ENCODE measurements around the gene SCNN1A. TPM values are rescaled to one million over a fixed set of nuclear protein-coding genes. Genes with fewer than 3 reads are reported as not detected.

SCNN1A gene
- total and polyA plus RNA-seq, 2 of the 4 experiments (the other 2 are of a cell fraction) = 0.41 TPM; not detected in 1

DNA sequence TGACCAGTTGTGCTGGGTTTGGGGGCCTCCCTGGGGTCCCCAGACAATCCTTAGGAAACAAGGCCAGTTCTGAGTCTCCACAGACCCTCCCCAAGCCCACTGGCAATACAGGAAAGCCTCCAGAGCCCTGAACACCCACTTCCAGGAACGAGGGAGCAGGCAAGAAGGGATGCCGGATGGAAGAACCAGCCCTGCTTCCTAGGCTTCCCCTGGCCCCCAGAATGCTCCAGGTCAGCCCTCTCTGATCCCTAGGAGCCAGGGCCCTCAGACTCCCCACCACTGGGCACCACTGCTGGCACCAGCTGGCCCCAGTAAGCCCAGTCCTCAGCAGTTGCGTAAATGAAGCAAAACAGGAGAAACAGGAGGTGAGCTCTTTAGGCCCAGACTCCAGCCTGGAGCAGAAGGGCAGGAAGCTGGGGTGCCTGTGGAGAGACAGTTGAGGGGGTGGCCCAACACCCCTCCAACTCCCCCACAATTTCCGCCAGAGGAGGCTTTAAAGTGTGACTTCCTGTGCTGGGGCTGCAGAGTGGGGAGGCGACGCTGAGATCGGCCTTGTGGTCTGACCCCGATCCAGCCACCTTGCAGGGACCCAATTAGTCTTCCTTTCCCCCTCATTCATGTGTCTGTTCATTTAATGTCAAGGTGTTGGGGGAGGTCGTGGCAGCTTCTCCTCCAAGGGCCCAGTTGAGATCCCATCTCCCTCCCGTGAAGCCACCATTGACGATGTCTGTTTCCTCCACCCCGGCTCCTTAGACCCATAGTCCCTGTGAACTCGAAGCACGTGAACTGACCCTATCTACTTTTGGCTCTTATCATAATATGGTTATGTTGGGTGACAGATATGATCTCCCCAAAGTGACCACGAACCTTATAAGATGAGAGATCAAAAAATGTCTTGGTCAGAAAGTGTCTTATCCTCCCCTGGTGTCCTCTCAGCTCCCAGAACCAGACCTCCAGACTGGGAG, 38.2 kb downstream of the SCNN1A start:
- no CpG with 5 or more reads among the region's 15 CpGs for WGBS, 2 experiments (ENCODE audit: extremely low coverage in 2 of 2, insufficient read length in 1 of 2)
- H4K20me1 ChIP-seq (ENCODE audit: insufficient read depth, low read length) = peaks cover 88% of the 10 kb centered on the region
- H3K23ac ChIP-seq (ENCODE audit: low read depth, low read length) = peak overlapping the region; percentile 90
- peak overlapping the region; percentile 87 for H4K5ac ChIP-seq (ENCODE audit: low read depth, low read length)
- peaks cover 62% of the 10 kb centered on the region for H3K4me1 ChIP-seq (ENCODE audit: control insufficient read depth, insufficient read depth, low read length)
- no peaks in the 10 kb centered on the region for H3K27me3 ChIP-seq (ENCODE audit: control insufficient read depth, insufficient read depth, low read length)
- peak overlapping the region; percentile 86 for H2AK5ac ChIP-seq (ENCODE audit: low read depth, low read length)
- peak overlapping the region; percentile 87 for H3K14ac ChIP-seq (replicated peaks; ENCODE audit: low read depth, low read length)
- peaks cover 6 to 78% of the 10 kb centered on the region in 2 experiments; a peak in 3 of 4 replicates for H3K79me1 ChIP-seq (ENCODE audit: low read depth in 1 of 2, low read length in 2 of 2)
- H3K27ac ChIP-seq (ENCODE audit: insufficient read depth, low read length) = peak overlapping the region; percentile 83
- peak overlapping the region; percentile 97 for H3K56ac ChIP-seq (ENCODE audit: extremely low read depth, insufficient read depth, low read length)
- no TSS peak for BruUV-seq (replicated peaks)
- peak overlapping the region; percentile 91 for H3K18ac ChIP-seq (ENCODE audit: low read depth, low read length)
- peaks cover 38% of the 10 kb centered on the region for H3K36me3 ChIP-seq (ENCODE audit: control insufficient read depth, insufficient read depth, low read length)
- H3K9me3 ChIP-seq (ENCODE audit: control insufficient read depth, insufficient read depth, low read length) = no peaks in the 10 kb centered on the region
- H4K8ac ChIP-seq (ENCODE audit: low read depth in 2 of 2, low read length in 2 of 2) = peak overlapping the region; percentile 74 to 87
- H3K4ac ChIP-seq (ENCODE audit: low read depth, low read length) = peak overlapping the region; percentile 96
- H3K4me3 ChIP-seq (ENCODE audit: insufficient read depth, low read depth, low read length) = peak overlapping the region; percentile 28
- H2BK20ac ChIP-seq (ENCODE audit: low read depth, low read length) = peak overlapping the region; percentile 60
- peak overlapping the region; percentile 76 for H2AFZ ChIP-seq (replicated peaks; ENCODE audit: low read length, poor library complexity)
- dilution Hi-C loops (cut with HindIII; ENCODE audit: low sequenced_read_pairs, unreplicated experiment) (no loop called here), intact Hi-C loops (cut with micrococcal nuclease) (loop anchor here (1.0 to 2.0 kb wide), 4 partner anchors 36 to 196 kb away; partner anchors contain the start of gene LTBR), in situ Hi-C loops (cut with MboI; ENCODE audit: low sequenced_read_pairs) (loop anchor here (5.0 to 10.0 kb wide), 2 partner anchors 35 to 208 kb away; no protein-coding TSS in a partner anchor)
- DNase-seq (no peak), ATAC-seq (ENCODE audit: low read depth) (no peak)
- no peak for TF ChIP-seq MAZ (IDR thresholded peaks at IDR 0.05; ENCODE audit: borderline replicate concordance, low read depth, low read length)
- TF ChIP-seq CHD1 (IDR thresholded peaks at IDR 0.05; ENCODE audit: low read depth, low read length) = no peak
- no peak for TF ChIP-seq RCOR1 (IDR thresholded peaks at IDR 0.05; ENCODE audit: insufficient replicate concordance, low read length)
- TF ChIP-seq CEBPB (IDR thresholded peaks at IDR 0.05; ENCODE audit: low read depth, low read length) = peak; percentile 39; the same call in 1 of the 2 replicates
- TF ChIP-seq RFX5 (IDR thresholded peaks at IDR 0.05; ENCODE audit: low read depth, low read length) = no peak
- no peak for TF ChIP-seq SMC3 (IDR thresholded peaks at IDR 0.05; ENCODE audit: low read depth, low read length)
- H2BK120ac ChIP-seq (ENCODE audit: low read depth, low read length) = peak overlapping the region; percentile 93
- H3K4me2 ChIP-seq (ENCODE audit: low read depth, low read length) = peak overlapping the region; percentile 96
- peak overlapping the region; percentile 68 for H2BK15ac ChIP-seq (ENCODE audit: low read depth, low read length)
- H2AK9ac ChIP-seq (replicated peaks; ENCODE audit: low read depth, low read length, poor library complexity) = peak overlapping the region; percentile 97
- ChIA-PET CTCF (interaction anchor here (0.9 to 1.1 kb wide), 2 partner anchors 128 to 195 kb away, joined by 3 to 5 read pairs; no protein-coding TSS in a partner anchor), POLR2A (ENCODE audit: unreplicated experiment) (interaction anchor here (0.5 to 1.5 kb wide), 7 partner anchors 9 to 1599 kb away, joined by 3 to 6 read pairs (median 4); partner anchors contain the start of genes LTBR and VAMP1)
- H4K91ac ChIP-seq (ENCODE audit: insufficient read depth, low read depth, low read length) = peak overlapping the region; percentile 94
- H3K9ac ChIP-seq (ENCODE audit: low read depth, low read length) = peak overlapping the region; percentile 84
- H3K9me1 ChIP-seq (ENCODE audit: insufficient read depth, low read length) = peaks cover 37% of the 10 kb centered on the region
- H2BK5ac ChIP-seq (ENCODE audit: low read depth, low read length, poor library complexity, severe bottlenecking) = peak overlapping the region; percentile 93

Data from IMR-90 (cell line).